HL-60 (cell line): ENCODE data around the gene GPR26.

Source experiments
- CTCF ChIP-seq: IDR thresholded peaks from one replicate; pipeline ENCODE4 v1.5.1; 2011; ENCODE audit warnings: low read length, control low read depth, inconsistent platforms; ENCODE audit not compliant: insufficient read depth
- POLR2AphosphoS5 ChIP-seq: IDR thresholded peaks from 2 replicates; pipeline ENCODE4 v1.6.1; 2012; ENCODE audit warnings: low read depth
- REST ChIP-seq: IDR thresholded peaks from 2 replicates; pipeline ENCODE4 v1.6.1; 2012; ENCODE audit warnings: low read depth; ENCODE audit not compliant: insufficient replicate concordance

GRCh38 chr10:123648595-123648994 is 17.6 kb upstream of the GPR26 start:
- TF ChIP-seq CTCF (no peak), POLR2AphosphoS5 (no peak), REST (no peak)
